H1 (cell line): ENCODE measurements around the gene TLR7. TPM values are rescaled to one million over a fixed set of nuclear protein-coding genes. Genes with fewer than 3 reads are reported as not detected.

Source experiments
- CTCF ChIA-PET: fragments of 300-600 bp; sonication (Branson Sonifier 250); formaldehyde crosslinking; loops from one replicate; lab custom pipeline; 2021; ENCODE audit not compliant: partially characterized antibody; lab: Charles Lee
- POLR2A ChIA-PET: fragments of 300-600 bp; sonication (Branson Sonifier 250); formaldehyde crosslinking; loops from one replicate; lab custom pipeline; 2021; ENCODE audit warnings: inconsistent platforms; ENCODE audit not compliant: partially characterized antibody; lab: Charles Lee
- DNase-seq, 2 experiments: peaks; one replicate each; pipeline versions ENCODE4 v3.0.0 to v3.0.0-alpha.2; 2010 to 2022; ENCODE audit warnings: low spot score in 2 of 2, low read depth in 1 of 2, mixed read lengths in 1 of 2
- FAIRE-seq: peaks from 2 replicates; lab custom pipeline; 2011; peaks lifted over from hg19 to GRCh38; lab: Jason Lieb, UNC
- H2AFZ ChIP-seq: 2 replicates; pipeline ENCODE4 v1.8.1; 2012; ENCODE audit warnings: low read length, inconsistent platforms
- H2AK5ac ChIP-seq: 2 replicates; pipeline ENCODE4 v1.6.1; 2013; ENCODE audit warnings: low read depth, low read length
- H2BK120ac ChIP-seq: replicated peaks from 2 replicates; pipeline ENCODE3; 2013; ENCODE audit warnings: low read depth, low read length, inconsistent platforms
- H2BK12ac ChIP-seq: 2 replicates; pipeline ENCODE4 v1.6.1; 2013; ENCODE audit warnings: low read depth, low read length
- H2BK15ac ChIP-seq: 2 replicates; pipeline ENCODE4 v1.6.1; 2013; ENCODE audit warnings: low read length
- H2BK20ac ChIP-seq: 2 replicates; pipeline ENCODE4 v1.6.1; 2013; ENCODE audit warnings: low read length
- H2BK5ac ChIP-seq: 2 replicates; pipeline ENCODE4 v1.6.1; 2013; ENCODE audit warnings: low read depth, low read length
- H3K14ac ChIP-seq: 2 replicates; pipeline ENCODE4 v1.6.1; 2013; ENCODE audit warnings: inconsistent platforms; ENCODE audit not compliant: insufficient read length
- H3K18ac ChIP-seq: 2 replicates; pipeline ENCODE4 v1.6.1; 2013; ENCODE audit warnings: low read length; ENCODE audit errors: extremely low read depth
- H3K23ac ChIP-seq: 2 replicates; pipeline ENCODE4 v1.6.1; 2013; ENCODE audit warnings: inconsistent platforms; ENCODE audit not compliant: insufficient read length
- H3K23me2 ChIP-seq: 2 replicates; pipeline ENCODE4 v1.6.1; 2013; ENCODE audit warnings: low read depth, low read length
- H3K27ac ChIP-seq: 2 replicates; pipeline ENCODE4 v1.6.1; 2011; ENCODE audit warnings: low read depth, low read length, inconsistent platforms
- H3K27me3 ChIP-seq, 4 experiments: replicated peaks in 1 of 4; 1 replicate in 1 of 4; 2 replicates in 3 of 4; pipeline versions ENCODE4 v1.6.1 to v1.8.1; 2011 to 2013; ENCODE audit warnings: low read length in 3 of 4, mild to moderate bottlenecking in 3 of 4, inconsistent platforms in 2 of 4, mixed read lengths in 2 of 4, moderate library complexity in 1 of 4; ENCODE audit not compliant: control insufficient read depth in 3 of 4, insufficient read depth in 3 of 4; ENCODE audit errors: extremely low read depth in 1 of 4
- H3K36me3 ChIP-seq, 4 experiments: 2 replicates each; pipeline versions ENCODE4 v1.6.1 to v1.8.1; 2011 to 2013; ENCODE audit warnings: mild to moderate bottlenecking in 4 of 4, low read length in 3 of 4, moderate library complexity in 2 of 4, control low read depth in 1 of 4, inconsistent platforms in 1 of 4; ENCODE audit not compliant: insufficient read depth in 4 of 4, control insufficient read depth in 2 of 4
- H3K4ac ChIP-seq: replicated peaks from 2 replicates; pipeline ENCODE3; 2013; ENCODE audit warnings: low read length, low read depth, mixed read lengths, inconsistent platforms; ENCODE audit not compliant: insufficient read length
- H3K4me1 ChIP-seq, 4 experiments: replicated peaks in 1 of 4; 1 replicate in 1 of 4; 2 replicates in 3 of 4; pipeline versions ENCODE4 v1.6.1 to v1.8.1; 2011 to 2013; ENCODE audit warnings: low read length in 3 of 4, inconsistent platforms in 2 of 4, mixed read lengths in 1 of 4; ENCODE audit not compliant: insufficient read depth in 4 of 4, control insufficient read depth in 3 of 4
- H3K4me2 ChIP-seq, 2 experiments: 2 replicates each; pipeline versions ENCODE4 v1.6.1 to v1.8.1; 2011 to 2013; ENCODE audit warnings: low read depth in 2 of 2, low read length in 2 of 2, control low read depth in 1 of 2, inconsistent platforms in 1 of 2, mild to moderate bottlenecking in 1 of 2; ENCODE audit not compliant: insufficient read depth in 1 of 2
- H3K4me3 ChIP-seq, 4 experiments: fragments of 200-600, 300-600 bp in 1 of 4; sonication (generic), shearing (Covaris generic), sonication (Bioruptor Twin) in 1 of 4; 2 replicates each; pipeline versions ENCODE4 v1.5.1 to v1.8.1; 2011 to 2016; ENCODE audit warnings: low read length in 4 of 4, low read depth in 3 of 4, control low read depth in 2 of 4, inconsistent platforms in 2 of 4, mild to moderate bottlenecking in 2 of 4, mixed read lengths in 1 of 4, moderate library complexity in 1 of 4; ENCODE audit not compliant: insufficient read depth in 2 of 4; ENCODE audit errors: extremely low read depth in 1 of 4
- H3K56ac ChIP-seq: replicated peaks from 2 replicates; pipeline ENCODE3; 2013; ENCODE audit warnings: low read depth, mild to moderate bottlenecking, mixed read lengths, low read length, inconsistent platforms; ENCODE audit not compliant: insufficient read length
- H3K79me1 ChIP-seq: 2 replicates; pipeline ENCODE4 v1.6.1; 2013; ENCODE audit warnings: low read depth, low read length, control low read depth
- H3K79me2 ChIP-seq, 2 experiments: 2 replicates each; pipeline versions ENCODE4 v1.6.1 to v1.8.1; 2012 to 2013; ENCODE audit warnings: low read length in 2 of 2, mild to moderate bottlenecking in 2 of 2, inconsistent platforms in 1 of 2; ENCODE audit not compliant: insufficient read depth in 2 of 2, control insufficient read depth in 1 of 2
- H3K9ac ChIP-seq, 4 experiments: replicated peaks in 1 of 4; 1 replicate in 1 of 4; 2 replicates in 3 of 4; pipeline versions ENCODE4 v1.6.1 to v1.8.1; 2011 to 2013; ENCODE audit warnings: low read depth in 3 of 4, low read length in 3 of 4, control low read depth in 2 of 4, mild to moderate bottlenecking in 2 of 4, moderate library complexity in 2 of 4, inconsistent platforms in 1 of 4; ENCODE audit errors: extremely low read depth in 1 of 4
- H3K9me3 ChIP-seq, 2 experiments: 2 replicates each; pipeline versions ENCODE4 v1.6.1 to v1.8.1; 2012 to 2013; ENCODE audit warnings: mild to moderate bottlenecking in 2 of 2, moderate library complexity in 2 of 2, control low read depth in 1 of 2, inconsistent platforms in 1 of 2, low read depth in 1 of 2, low read length in 1 of 2, mixed read lengths in 1 of 2; ENCODE audit not compliant: insufficient read depth in 2 of 2
- H4K20me1 ChIP-seq, 2 experiments: replicated peaks in 1 of 2; 2 replicates each; pipeline versions ENCODE3 to v1.8.1; 2011 to 2013; ENCODE audit warnings: inconsistent platforms in 2 of 2, low read length in 2 of 2, mild to moderate bottlenecking in 1 of 2; ENCODE audit not compliant: insufficient read depth in 2 of 2, control insufficient read depth in 1 of 2
- H4K5ac ChIP-seq: 2 replicates; pipeline ENCODE4 v1.6.1; 2013; ENCODE audit warnings: low read length, low read depth, mixed read lengths, inconsistent platforms; ENCODE audit not compliant: insufficient read length
- H4K8ac ChIP-seq: 2 replicates; pipeline ENCODE4 v1.8.0; 2013; ENCODE audit warnings: mild to moderate bottlenecking, moderate library complexity, low read length, inconsistent platforms; ENCODE audit not compliant: insufficient read depth; ENCODE audit errors: extremely low read depth
- H4K91ac ChIP-seq: replicated peaks from 2 replicates; pipeline ENCODE3; 2013; ENCODE audit warnings: low read length, mixed read lengths, inconsistent platforms; ENCODE audit not compliant: insufficient read length
- CHD2 ChIP-seq: IDR thresholded peaks from 2 replicates; pipeline ENCODE4 v1.6.1; 2012; ENCODE audit warnings: low read length, improper control_type of control experiment
- GTF2F1 ChIP-seq: IDR thresholded peaks from 2 replicates; pipeline ENCODE4 v1.6.1; 2012; ENCODE audit warnings: low read depth, low read length, improper control_type of control experiment, borderline replicate concordance
- KDM4A ChIP-seq: IDR thresholded peaks from one replicate; pipeline ENCODE4 v1.7.1; 2012; ENCODE audit warnings: low read depth, mild to moderate bottlenecking, moderate library complexity, low read length, inconsistent platforms; ENCODE audit not compliant: severe bottlenecking
- POLR2AphosphoS5 ChIP-seq: IDR thresholded peaks from 2 replicates; pipeline ENCODE4 v1.6.1; 2011; ENCODE audit warnings: low read depth, low read length
- RNF2 ChIP-seq: fragments of 200-900, 300-1000 bp; sonication (generic); IDR thresholded peaks from 2 replicates; pipeline ENCODE4 v1.7.1; 2016; ENCODE audit warnings: borderline replicate concordance, low read depth, mild to moderate bottlenecking, antibody characterized with exemption, low read length; ENCODE audit not compliant: poor library complexity, severe bottlenecking; ENCODE audit errors: missing control alignments
- SP2 ChIP-seq: IDR thresholded peaks from 2 replicates; pipeline ENCODE4 v1.6.1; 2012; ENCODE audit warnings: mild to moderate bottlenecking, low read length, inconsistent platforms
- TEAD4 ChIP-seq: IDR thresholded peaks from 2 replicates; pipeline ENCODE4 v1.6.1; 2012; ENCODE audit warnings: low read depth, low read length, inconsistent platforms, mixed read lengths
- whole genome bisulfite sequencing, 2 experiments: shearing (Covaris generic) in 1 of 2; methylation state at CpG; one replicate each; pipeline versions ENCODE4 v1.1.6 to v1.1.7; 2013 to 2015; ENCODE audit warnings: low lambda C conversion rate in 2 of 2, mixed read lengths in 2 of 2, inconsistent platforms in 1 of 2, low coverage in 1 of 2, missing lambda C conversion rate in 1 of 2; ENCODE audit not compliant: insufficient replicate concordance in 2 of 2, insufficient coverage in 1 of 2, insufficient read length in 1 of 2; ENCODE audit errors: extremely low coverage in 1 of 2, missing lambda C conversion rate in 1 of 2; 5-methylcytosine and 5-hydroxymethylcytosine counted together
- polyA plus RNA-seq, 7 experiments: library from polyadenylated mRNA; depleted of rRNA in 3 of 7; stranded (reverse) in 5 of 7; unstranded in 2 of 7; fragments of >200 nt in 5 of 7; fragments of 200-250 nt in 2 of 7; gene quantifications; 1 replicate in 5 of 7; 2 replicates in 1 of 7; 4 replicates in 1 of 7; pipeline versions ENCODE4 v1.2.1 to v1.2.3, GENCODE V29; 2011 to 2013; ENCODE audit warnings: missing spikeins in 2 of 7, mixed read lengths in 2 of 7
- total RNA-seq: library from RNA; stranded (reverse); fragmentation: NEBNext Ultra II Directional; extraction: Animal tissue kit (Norgen Biotek cat#: 25700); gene quantifications from 2 replicates; pipeline ENCODE4 v1.2.1, GENCODE V29; 2021
- TF ChIP-seq, protein P1 (sequence below): IDR thresholded peaks from 2 replicates; pipeline ENCODE4 v1.6.1; 2012; ENCODE audit warnings: inconsistent platforms

TLR7 gene
- total and polyA plus RNA-seq, 2 of the 8 experiments (the other 6 are each of a cell fraction or from before 2014, with no cell fraction given): 0.02 TPM; not detected in 1

DNA sequence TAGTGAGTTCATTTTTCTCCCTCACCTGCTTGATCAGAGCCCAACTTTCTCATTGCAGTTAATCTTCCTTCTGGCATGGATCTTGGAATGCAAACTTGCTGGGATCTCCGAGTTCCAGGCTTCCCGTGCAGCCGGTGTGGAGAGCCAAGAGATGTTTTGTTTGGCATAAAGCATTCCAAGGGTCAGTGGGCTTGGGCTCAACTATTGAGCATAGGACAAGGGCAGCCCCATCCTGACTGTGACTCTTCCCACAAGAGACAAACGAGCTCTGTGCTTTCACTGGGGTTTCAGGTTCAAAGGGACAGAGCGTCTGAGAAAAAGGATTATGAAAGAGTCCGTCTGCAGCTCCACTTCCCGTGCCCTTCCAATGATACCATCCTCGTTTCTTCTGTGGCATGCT, 10.5 kb downstream of the TLR7 start:
- ChIA-PET CTCF (no interaction called here), POLR2A (no interaction called here)
- Histone ChIP-seq H3K79me1 (no peaks in the 10 kb centered on the region), H3K79me2 (no peaks in the 10 kb centered on the region), H2BK5ac (no peak overlapping the region), H3K14ac (no peak overlapping the region), H3K23ac (no peak overlapping the region), H2AFZ (no peak overlapping the region), H3K4me3 (no peak overlapping the region), H3K18ac (no peak overlapping the region), H3K9ac (no peak overlapping the region), H4K8ac (no peak overlapping the region), H3K4me2 (no peak overlapping the region), H4K20me1 (no peaks in the 10 kb centered on the region), H3K27ac (no peak overlapping the region), H3K9me3 (no peaks in the 10 kb centered on the region), H2BK120ac (no peak overlapping the region), H2BK12ac (no peak overlapping the region), H3K27me3 (no peaks in the 10 kb centered on the region), H2BK15ac (no peak overlapping the region), H2AK5ac (no peak overlapping the region), H3K23me2 (no peaks in the 10 kb centered on the region), H3K4me1 (no peaks in the 10 kb centered on the region), H3K4ac (no peak overlapping the region), H4K5ac (no peak overlapping the region), H4K91ac (no peak overlapping the region), H2BK20ac (no peak overlapping the region), H3K56ac (no peak overlapping the region), H3K36me3 (no peaks in the 10 kb centered on the region)
- WGBS, 2 experiments: 84% methylated on average over 7 of the region's 8 CpGs; no CpG with 5 or more reads in 1 of the 2 experiments
- no peak for TF ChIP-seq GTF2F1
- no peak for TF ChIP-seq KDM4A
- TF ChIP-seq CHD2: no peak
- no peak for TF ChIP-seq SP2
- TF ChIP-seq RNF2: no peak
- no peak for TF ChIP-seq POLR2AphosphoS5
- TF ChIP-seq, protein P1, sequence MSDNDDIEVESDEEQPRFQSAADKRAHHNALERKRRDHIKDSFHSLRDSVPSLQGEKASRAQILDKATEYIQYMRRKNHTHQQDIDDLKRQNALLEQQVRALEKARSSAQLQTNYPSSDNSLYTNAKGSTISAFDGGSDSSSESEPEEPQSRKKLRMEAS: no peak
- TF ChIP-seq TEAD4: no peak
- FAIRE-seq: no peak
- DNase-seq: no peak
